GM18907 (cell line): ENCODE data around the gene POLR2C.

Experiments used
- ATAC-seq: cut with Tn5 transposase; IDR thresholded peaks from one replicate; pipeline ENCODE4 v1.9.1; 2021; ENCODE audit warnings: mild to moderate bottlenecking, moderate library complexity; ENCODE audit not compliant: unreplicated experiment

POLR2C gene

DNA sequence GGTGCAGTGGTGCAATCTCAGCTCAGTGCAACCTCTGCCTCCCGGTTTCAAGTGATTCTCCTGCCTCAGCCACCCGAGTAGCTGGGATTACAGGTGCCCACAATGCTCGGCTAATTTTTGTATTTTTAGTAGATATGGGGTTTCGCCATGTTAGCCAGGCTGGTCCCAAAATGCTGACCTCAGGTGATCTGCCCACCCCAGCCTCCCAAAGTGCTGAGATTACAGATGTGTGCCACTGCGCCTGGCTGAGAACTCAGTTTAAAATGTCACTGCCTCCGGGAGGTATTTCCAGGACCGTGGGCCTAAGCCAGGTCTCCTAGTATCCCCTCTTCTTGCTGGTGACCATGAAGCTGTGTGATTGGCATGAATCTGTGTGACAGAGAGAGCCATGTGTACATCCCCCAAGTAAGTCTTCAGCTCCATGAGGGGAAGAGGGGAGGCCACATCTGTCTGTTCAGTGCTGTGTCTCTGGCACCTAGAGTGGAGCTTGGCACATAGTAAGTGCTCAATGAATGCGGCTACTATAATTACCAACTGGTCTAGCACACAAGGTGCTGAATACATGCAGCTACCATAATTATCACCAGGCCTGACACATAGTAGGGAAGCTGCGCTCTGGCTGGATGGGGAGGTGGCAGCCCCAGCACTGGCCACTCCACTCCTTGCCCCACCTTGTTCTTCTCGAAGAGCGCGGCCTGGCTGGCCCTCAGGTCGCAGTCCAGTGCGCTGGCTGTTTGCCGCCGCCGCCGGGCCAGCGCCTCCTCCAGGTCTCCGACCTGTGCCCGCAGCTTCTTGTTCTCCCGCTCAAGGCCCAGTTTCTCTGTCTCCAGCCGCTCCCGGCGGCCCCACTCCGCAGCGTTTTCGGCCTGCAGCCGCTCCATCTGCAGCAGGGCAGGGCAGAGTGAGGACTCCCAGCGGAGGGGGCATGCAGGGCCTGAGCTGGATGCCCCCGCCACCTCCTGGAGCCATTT, 55.2 kb downstream of the POLR2C start:
- no peak for ATAC-seq

GRCh38 chr16:57518520-57518919, 56.0 kb downstream of the POLR2C start:
- no peak for ATAC-seq

- ATAC-seq: no peak
These were observed 56.4 kb downstream of the POLR2C start for GRCh38 chr16:57518922-57519321.

GRCh38 chr16:57519796-57520360, 57.4 kb downstream of the POLR2C start:
- peak; percentile 56 for ATAC-seq
